ENCODE data around the gene MAML2.

DNA sequence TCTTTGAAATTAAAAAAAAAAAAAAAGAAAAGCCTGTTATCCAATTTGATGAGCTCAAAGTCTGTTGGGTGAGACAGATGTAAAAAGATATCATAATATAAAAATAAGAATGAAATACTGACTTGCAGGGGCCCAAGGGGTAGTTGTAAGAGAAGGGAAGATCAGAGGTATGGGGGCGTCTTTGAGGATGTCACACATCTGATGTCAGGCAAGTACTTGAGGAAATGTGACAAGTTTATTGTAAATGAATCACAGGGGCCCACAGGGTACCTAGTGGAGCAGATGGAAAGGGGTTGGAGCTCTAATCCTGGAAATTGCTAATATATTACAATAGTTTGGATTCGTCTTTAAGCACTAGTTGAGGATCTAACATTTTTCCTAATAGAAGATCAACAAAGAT, 131.6 kb downstream of the MAML2 start:
- TF ChIP-seq POLR2A (IDR thresholded peaks at IDR 0.05) (no peak), EP300 (IDR thresholded peaks at IDR 0.05) (no peak)
- TF ChIP-seq, protein P1, sequence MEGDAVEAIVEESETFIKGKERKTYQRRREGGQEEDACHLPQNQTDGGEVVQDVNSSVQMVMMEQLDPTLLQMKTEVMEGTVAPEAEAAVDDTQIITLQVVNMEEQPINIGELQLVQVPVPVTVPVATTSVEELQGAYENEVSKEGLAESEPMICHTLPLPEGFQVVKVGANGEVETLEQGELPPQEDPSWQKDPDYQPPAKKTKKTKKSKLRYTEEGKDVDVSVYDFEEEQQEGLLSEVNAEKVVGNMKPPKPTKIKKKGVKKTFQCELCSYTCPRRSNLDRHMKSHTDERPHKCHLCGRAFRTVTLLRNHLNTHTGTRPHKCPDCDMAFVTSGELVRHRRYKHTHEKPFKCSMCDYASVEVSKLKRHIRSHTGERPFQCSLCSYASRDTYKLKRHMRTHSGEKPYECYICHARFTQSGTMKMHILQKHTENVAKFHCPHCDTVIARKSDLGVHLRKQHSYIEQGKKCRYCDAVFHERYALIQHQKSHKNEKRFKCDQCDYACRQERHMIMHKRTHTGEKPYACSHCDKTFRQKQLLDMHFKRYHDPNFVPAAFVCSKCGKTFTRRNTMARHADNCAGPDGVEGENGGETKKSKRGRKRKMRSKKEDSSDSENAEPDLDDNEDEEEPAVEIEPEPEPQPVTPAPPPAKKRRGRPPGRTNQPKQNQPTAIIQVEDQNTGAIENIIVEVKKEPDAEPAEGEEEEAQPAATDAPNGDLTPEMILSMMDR (IDR thresholded peaks at IDR 0.05) = no peak

All from stomach (tissue), 4 donors.